Prostate gland (tissue), 2 donors: ENCODE measurements around the gene SNN.

Experiments
- POLR2A ChIP-seq: fragments of 450-650 bp; IDR thresholded peaks from one replicate; pipeline ENCODE4 v1.6.1; 2016; ENCODE audit warnings: antibody characterized with exemption, mild to moderate bottlenecking
- TF ChIP-seq, protein P1 (sequence below), 4 experiments: fragments of 200-600 bp in 2 of 4; fragments of 450-650 bp in 2 of 4; sonication (generic) in 2 of 4; IDR thresholded peaks; 1 replicate in 3 of 4; 2 replicates in 1 of 4; pipeline ENCODE4 v1.5.1; 2016 to 2019; ENCODE audit warnings: antibody characterized with exemption in 4 of 4, mild to moderate bottlenecking in 2 of 4, moderate library complexity in 2 of 4

DNA sequence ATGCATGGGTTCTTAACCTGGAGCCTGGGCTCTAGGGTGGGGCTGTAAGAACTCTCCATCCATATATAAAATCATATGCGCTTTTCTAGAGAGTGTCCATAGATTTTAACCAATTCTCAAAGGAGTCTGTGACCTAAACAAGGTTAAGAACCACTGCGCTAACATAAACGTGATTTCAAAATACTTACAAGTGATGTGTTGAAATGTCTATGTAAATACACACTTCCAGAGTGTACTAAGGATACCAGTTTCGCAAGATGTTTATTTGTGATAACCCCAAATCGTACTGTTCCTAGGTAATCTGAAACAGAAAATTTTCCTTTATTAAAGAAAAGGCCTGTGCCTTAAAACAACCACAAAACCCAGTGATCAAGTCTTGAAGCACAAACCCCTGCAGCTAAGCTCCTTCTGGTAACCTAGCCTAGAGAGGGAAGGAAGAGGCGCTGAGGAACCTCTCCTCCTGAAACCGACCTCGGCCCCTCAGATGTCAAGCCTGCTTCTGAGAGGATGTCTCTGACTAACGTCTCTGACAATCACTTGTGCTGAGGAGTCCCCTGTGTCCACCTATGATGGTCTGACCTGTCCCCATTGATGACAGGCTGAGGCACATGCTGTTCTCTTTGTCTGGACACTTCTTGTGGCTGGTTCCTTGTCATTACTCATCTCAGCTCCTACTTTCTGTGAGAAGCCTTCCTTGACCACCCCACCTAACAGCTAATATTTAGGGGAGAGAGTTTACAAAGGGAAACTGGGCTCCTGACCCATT lies 32.2 kb downstream of the SNN start:
- TF ChIP-seq, protein P1, sequence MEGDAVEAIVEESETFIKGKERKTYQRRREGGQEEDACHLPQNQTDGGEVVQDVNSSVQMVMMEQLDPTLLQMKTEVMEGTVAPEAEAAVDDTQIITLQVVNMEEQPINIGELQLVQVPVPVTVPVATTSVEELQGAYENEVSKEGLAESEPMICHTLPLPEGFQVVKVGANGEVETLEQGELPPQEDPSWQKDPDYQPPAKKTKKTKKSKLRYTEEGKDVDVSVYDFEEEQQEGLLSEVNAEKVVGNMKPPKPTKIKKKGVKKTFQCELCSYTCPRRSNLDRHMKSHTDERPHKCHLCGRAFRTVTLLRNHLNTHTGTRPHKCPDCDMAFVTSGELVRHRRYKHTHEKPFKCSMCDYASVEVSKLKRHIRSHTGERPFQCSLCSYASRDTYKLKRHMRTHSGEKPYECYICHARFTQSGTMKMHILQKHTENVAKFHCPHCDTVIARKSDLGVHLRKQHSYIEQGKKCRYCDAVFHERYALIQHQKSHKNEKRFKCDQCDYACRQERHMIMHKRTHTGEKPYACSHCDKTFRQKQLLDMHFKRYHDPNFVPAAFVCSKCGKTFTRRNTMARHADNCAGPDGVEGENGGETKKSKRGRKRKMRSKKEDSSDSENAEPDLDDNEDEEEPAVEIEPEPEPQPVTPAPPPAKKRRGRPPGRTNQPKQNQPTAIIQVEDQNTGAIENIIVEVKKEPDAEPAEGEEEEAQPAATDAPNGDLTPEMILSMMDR (IDR thresholded peaks at IDR 0.05) = no peak
- no peak for TF ChIP-seq POLR2A
